Colonic mucosa (tissue), 4 donors: Measurements from ENCODE around the gene ATP6V1E1. TPM values are rescaled to one million over a fixed set of nuclear protein-coding genes. Genes with fewer than 3 reads are reported as not detected.

Experiments
- DNase-seq: peaks from one replicate; pipeline ENCODE4 v3.0.0-alpha.2; 2020
- H3K27ac ChIP-seq: fragments of 200-600 bp; one replicate; pipeline ENCODE4 v1.8.0; 2021
- H3K27me3 ChIP-seq: fragments of 200-600 bp; one replicate; pipeline ENCODE4 v1.8.0; 2021
- H3K36me3 ChIP-seq: fragments of 200-600 bp; one replicate; pipeline ENCODE4 v1.8.0; 2021
- H3K4me1 ChIP-seq: fragments of 200-600 bp; one replicate; pipeline ENCODE4 v1.8.0; 2021; ENCODE audit warnings: mild to moderate bottlenecking
- H3K4me3 ChIP-seq: fragments of 200-600 bp; one replicate; pipeline ENCODE4 v1.8.0; 2021
- H3K9ac ChIP-seq, 2 donors: one replicate each; pipeline ENCODE4 v1.7.0; 2013; ENCODE audit warnings: control low read depth in 2 of 2, low read depth in 2 of 2, low read length in 2 of 2
- H3K9me3 ChIP-seq: fragments of 200-600 bp; one replicate; pipeline ENCODE4 v1.8.0; 2021
- CTCF ChIP-seq: fragments of 200-600 bp; IDR thresholded peaks from one replicate; pipeline ENCODE4 v1.8.0; 2022; ENCODE audit warnings: antibody characterized with exemption, mild to moderate bottlenecking
- intact Hi-C: fragments of 100-400 bp; cut with DNase I; formaldehyde crosslinking; loops from one replicate; pipeline ENCODE4 v1.14.1; 2022
- total RNA-seq, 2 donors: library from RNA; stranded (reverse); fragmentation: NEBNext Ultra II Directional in 1 of 2; extraction: Animal tissue kit (Norgen Biotek cat#: 25700) in 1 of 2; gene quantifications; one replicate each; pipeline ENCODE4 v1.2.1, GENCODE V29; 2021
- donor health status: healthy.
- donor health status: DM: no; HTN: no; CAD: no.
- donor health status: DM: no; HTN: no; CAD: no.

Gene ATP6V1E1
- total RNA-seq, 2 donors from 2014 or later: 87.2 to 98.4 TPM

- H3K9ac ChIP-seq: no peak overlapping the region
- H3K4me1 ChIP-seq: no peaks in the 10 kb centered on the region
- TF ChIP-seq CTCF: no peak
- H3K27ac ChIP-seq: no peak overlapping the region
- intact Hi-C loops: no loop called here
- no peak for DNase-seq
- H3K36me3 ChIP-seq: no peaks in the 10 kb centered on the region
- H3K9me3 ChIP-seq: no peaks in the 10 kb centered on the region
- no peak overlapping the region for H3K4me3 ChIP-seq
- no peaks in the 10 kb centered on the region for H3K27me3 ChIP-seq
Observed at GRCh38 chr22:17554814-17555213, 73.7 kb downstream of the ATP6V1E1 start.

- intact Hi-C loops: no loop called here
- Histone ChIP-seq H3K27ac (no peak overlapping the region), H3K4me3 (no peak overlapping the region), H3K9me3 (no peaks in the 10 kb centered on the region), H3K4me1 (no peaks in the 10 kb centered on the region), H3K36me3 (no peaks in the 10 kb centered on the region), H3K27me3 (no peaks in the 10 kb centered on the region), H3K9ac (no peak overlapping the region)
- no peak for TF ChIP-seq CTCF
- DNase-seq: no peak
Observed at GRCh38 chr22:17552737-17553136, 75.8 kb downstream of the ATP6V1E1 start.

GRCh38 chr22:17549655-17550054 is 78.9 kb downstream of the ATP6V1E1 start:
- no peak for DNase-seq
- Histone ChIP-seq H3K36me3 (no peaks in the 10 kb centered on the region), H3K27me3 (no peaks in the 10 kb centered on the region)

GRCh38 chr22:17549183-17549582 is 79.4 kb downstream of the ATP6V1E1 start:
- no peaks in the 10 kb centered on the region for H3K36me3 ChIP-seq
- H3K9me3 ChIP-seq: no peaks in the 10 kb centered on the region
- no peak for DNase-seq
- no peaks in the 10 kb centered on the region for H3K4me1 ChIP-seq
- no peak for TF ChIP-seq CTCF
- H3K4me3 ChIP-seq: no peak overlapping the region
- no peaks in the 10 kb centered on the region for H3K27me3 ChIP-seq
- intact Hi-C loops: no loop called here
- no peak overlapping the region for H3K9ac ChIP-seq
- H3K27ac ChIP-seq: no peak overlapping the region

More at GRCh38 chr22:17549655-17550054, 78.9 kb downstream of the ATP6V1E1 start:
- no peak overlapping the region for H3K4me3 ChIP-seq
- no peak overlapping the region for H3K9ac ChIP-seq
- H3K4me1 ChIP-seq: no peaks in the 10 kb centered on the region
- intact Hi-C loops: no loop called here
- no peak overlapping the region for H3K27ac ChIP-seq
- H3K9me3 ChIP-seq: no peaks in the 10 kb centered on the region
- no peak for TF ChIP-seq CTCF

GRCh38 chr22:17548756-17549035 is 79.9 kb downstream of the ATP6V1E1 start:
- no peak overlapping the region for H3K27ac ChIP-seq
- intact Hi-C loops: no loop called here
- H3K9me3 ChIP-seq: no peaks in the 10 kb centered on the region
- DNase-seq: no peak
- no peak overlapping the region for H3K4me3 ChIP-seq
- no peak for TF ChIP-seq CTCF
- H3K36me3 ChIP-seq: no peaks in the 10 kb centered on the region
- no peak overlapping the region for H3K9ac ChIP-seq
- no peaks in the 10 kb centered on the region for H3K4me1 ChIP-seq
- no peaks in the 10 kb centered on the region for H3K27me3 ChIP-seq
